ENCODE measurements around the gene AHCTF1.

- TF ChIP-seq, protein P1, sequence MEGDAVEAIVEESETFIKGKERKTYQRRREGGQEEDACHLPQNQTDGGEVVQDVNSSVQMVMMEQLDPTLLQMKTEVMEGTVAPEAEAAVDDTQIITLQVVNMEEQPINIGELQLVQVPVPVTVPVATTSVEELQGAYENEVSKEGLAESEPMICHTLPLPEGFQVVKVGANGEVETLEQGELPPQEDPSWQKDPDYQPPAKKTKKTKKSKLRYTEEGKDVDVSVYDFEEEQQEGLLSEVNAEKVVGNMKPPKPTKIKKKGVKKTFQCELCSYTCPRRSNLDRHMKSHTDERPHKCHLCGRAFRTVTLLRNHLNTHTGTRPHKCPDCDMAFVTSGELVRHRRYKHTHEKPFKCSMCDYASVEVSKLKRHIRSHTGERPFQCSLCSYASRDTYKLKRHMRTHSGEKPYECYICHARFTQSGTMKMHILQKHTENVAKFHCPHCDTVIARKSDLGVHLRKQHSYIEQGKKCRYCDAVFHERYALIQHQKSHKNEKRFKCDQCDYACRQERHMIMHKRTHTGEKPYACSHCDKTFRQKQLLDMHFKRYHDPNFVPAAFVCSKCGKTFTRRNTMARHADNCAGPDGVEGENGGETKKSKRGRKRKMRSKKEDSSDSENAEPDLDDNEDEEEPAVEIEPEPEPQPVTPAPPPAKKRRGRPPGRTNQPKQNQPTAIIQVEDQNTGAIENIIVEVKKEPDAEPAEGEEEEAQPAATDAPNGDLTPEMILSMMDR (IDR thresholded peaks at IDR 0.05): no peak
- no peak for TF ChIP-seq POLR2A (IDR thresholded peaks at IDR 0.05)
These were observed 38.4 kb downstream of the AHCTF1 start for GRCh38 chr1:246893191-246893939.
